GM18498 (cell line): Measurements from ENCODE around the gene FAM83C.

Experiments
- ATAC-seq: cut with Tn5 transposase; IDR thresholded peaks from one replicate; pipeline ENCODE4 v1.9.1; 2021; ENCODE audit warnings: mild to moderate bottlenecking, moderate library complexity; ENCODE audit not compliant: unreplicated experiment

Gene FAM83C

DNA sequence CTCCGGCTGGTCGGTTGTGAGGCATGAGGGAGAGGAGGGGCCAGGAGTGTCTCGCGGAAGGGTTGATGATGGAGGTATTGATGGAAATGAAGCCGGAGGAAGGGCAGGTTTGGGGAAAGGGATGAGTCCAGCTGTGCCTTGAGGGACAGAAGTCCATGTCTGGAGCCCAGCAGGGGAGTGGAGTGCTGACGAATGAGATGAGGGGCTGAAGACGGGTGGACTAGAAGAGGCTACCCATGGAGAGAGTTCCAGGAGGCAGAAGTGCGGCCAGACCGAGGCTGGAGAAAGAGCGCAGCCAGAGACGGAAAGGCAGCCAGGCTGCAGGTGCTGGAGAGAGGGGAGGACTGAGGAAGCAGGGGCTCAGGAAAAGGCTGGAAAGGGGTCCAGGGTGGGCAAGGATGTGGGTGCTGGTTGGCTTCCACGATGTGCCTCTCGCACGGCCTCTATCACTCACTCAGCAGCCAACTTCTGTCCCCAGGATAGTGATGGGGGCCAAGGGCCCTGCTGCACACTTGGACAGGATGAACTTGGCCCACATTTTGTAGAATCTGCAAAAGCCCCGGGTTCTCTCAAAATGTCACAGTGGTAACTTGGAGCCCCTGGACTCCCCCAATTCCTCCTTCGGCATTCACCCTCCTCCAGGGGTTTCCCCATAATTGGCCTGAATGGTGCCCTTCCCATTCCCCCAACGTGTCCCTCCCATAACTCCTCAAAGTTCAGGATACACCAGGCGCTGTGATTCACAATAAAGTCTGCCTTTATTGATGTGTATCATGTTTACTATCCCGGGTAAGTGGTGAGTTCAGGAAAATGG is 7.0 kb downstream of the FAM83C start:
- peak; percentile 7 for ATAC-seq

DNA sequence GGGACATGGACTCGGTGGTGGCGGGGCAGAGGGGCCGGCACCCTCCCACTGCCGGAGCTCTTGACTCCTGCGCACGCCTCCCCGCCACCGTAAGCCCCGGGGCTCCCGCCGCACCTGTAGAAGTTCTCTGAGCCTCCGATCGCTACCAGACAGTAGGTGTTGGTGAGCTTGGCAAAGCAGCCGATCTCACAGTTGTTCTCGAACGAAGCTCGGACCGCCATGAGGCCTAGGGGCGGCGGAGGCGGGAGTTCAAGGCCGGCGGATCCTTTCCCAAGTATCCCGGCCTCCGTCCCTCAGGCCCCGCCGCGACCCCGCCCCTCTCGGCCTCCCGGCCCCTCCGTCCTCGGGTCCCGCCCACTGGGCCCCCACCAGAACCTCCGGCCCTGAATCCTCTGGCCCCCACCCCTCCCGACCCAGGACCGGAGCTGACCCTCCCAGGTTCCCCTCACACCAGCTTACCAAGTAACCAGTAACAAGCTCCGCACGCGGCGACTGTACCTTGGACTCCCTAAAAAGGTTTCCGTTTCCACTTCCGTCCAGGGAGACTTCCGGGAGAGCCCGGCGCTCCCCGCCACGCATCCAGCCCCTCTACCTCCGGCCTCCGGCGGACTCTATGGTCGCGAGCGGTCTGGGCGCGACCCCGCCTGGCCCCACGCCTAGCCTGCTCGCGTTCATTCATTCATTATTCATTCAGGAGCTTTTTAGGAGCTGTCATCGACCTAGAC is 7.8 kb downstream of the FAM83C start, which contains the start of gene EIF6:
TSS of gene EIF6 (minus strand) at position 506 of the 725 bp plus-strand sequence. CDS start at position 221, 285 bp downstream.
- ATAC-seq = peak; percentile 84

DNA sequence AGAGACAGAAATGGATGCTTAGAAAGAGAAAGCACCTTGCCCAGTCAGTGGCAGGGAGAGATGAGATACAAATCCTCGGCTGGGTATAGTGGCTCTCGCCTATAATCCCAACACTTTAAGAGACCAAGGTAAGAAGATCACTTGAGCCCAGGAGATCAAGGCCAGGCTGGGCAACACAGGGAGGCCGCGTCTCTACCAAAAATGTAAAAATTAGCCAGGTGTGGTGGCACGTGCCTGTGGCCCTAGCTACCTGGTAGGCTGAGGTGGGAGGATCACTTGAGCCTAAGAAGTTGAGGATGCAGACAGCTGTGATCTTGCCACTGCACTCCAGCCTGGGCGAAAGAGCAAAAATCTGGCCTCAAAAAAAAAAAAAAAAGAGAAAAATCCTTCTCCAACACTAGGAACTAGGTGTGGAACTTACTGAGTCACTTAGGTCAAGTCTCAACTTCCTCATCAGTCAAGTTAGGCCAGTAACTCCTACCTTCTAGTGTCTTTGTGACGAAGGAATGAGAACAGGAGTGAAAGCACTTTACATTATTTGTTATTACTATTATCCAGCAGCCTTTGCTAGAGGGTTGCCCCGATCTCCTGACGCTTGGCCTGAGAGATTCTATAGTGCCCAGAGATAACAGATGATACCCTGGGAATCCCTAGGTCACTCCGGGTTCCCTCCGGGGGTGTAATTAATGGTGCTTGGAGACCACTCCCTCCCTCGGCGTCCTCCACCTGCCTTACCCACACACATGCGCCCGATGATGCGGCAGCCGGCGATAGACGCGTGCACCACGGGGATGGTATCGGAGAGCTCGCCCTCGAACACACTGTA is 8.6 kb downstream of the FAM83C start:
- no peak for ATAC-seq

DNA sequence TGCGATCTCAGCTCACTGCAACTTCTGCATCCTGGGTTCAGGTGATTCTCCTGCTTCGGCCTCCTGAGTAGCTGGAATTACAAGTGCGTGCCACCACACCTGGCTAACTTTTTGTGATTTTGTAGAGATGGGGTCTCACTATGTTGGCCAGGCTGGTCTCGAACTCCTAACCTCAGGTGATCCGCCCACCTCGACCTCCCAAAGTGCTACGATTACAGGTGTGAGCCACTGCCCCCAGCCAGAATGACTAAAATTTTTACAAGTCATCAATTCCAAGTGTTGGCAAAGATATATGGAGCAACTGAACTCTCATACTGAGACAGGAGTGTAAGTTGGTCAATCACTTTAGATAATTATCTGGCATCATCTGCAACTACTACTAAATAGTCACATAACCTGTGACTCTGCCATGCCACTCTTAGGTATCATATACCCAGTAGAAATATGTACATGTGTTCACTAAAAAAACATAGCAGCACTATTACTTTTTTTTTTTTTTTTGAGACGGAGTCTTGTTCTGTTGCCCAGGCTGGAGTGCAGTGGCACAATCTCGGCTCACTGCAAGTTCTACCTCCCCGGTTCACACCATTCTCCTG is 10.6 kb downstream of the FAM83C start:
- ATAC-seq = no peak

DNA sequence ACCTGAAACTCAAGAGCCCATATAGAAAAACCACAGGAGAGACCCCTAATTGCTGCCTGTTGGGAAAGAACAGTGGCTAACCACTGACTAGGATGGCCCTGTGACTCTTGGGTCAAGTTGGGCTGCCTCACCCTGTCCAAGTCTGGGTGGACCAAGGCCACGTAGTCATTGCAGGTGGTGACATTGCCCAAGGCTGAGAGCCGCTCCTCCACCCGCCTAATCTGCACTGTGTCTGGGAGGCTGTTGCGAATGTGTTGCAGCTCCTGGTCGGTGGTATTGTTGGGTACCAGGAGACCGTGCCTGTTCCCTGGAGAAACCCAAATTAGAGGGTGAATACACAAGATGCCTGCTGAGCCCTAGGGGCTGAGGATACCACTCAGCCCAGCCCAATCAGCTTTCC is 11.7 kb downstream of the FAM83C start:
- ATAC-seq = no peak

DNA sequence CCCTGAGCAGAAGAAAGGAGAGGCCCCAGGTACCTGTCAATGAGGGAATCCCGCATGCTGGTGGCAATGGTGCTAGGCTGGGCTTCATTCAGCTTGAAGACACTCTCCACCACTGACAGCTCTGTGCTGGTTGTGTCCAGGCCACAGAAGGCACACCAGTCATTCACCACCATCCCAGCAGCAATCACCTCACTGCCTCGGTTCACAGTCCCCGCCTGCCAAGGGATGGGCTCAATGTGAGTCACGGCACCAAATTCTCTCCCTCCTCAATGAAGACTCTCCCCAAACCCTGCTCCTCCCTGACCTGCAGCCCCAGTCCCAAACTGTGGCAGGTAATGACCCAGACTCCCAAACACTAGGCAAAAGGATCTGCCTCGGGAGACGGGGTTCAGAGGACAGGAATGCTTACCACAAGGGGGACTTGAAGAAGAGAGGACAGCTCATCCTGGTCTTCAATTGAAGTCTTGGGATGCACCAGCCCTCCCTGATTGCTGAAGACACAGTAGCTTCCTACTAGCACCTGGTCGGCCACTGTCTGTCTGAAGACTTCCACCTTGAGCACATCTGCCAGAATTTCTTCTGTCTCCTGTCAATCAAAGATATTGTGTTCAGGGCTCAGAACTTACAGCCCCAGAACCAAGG is 12.6 kb downstream of the FAM83C start:
- ATAC-seq = no peak

DNA sequence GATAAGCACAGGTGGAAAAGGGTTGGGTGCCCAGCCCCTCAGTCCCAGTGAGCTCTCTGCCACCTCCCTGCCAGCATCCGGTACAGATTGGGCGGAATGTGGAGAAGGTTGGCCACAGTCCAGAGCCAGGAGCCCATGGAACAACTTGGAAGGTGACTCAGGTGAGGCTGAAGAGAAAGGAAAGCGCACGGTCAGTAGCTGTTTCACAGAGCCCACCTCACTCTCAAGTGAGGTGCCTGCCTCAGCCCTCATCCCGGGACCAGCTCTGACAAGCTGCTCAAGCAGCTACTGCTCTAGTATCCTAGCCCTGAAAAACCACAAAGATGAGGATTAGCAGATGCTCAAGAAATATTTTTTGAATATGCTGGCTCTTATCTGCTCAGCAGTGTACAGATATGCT is 13.2 kb downstream of the FAM83C start:
- ATAC-seq = no peak

DNA sequence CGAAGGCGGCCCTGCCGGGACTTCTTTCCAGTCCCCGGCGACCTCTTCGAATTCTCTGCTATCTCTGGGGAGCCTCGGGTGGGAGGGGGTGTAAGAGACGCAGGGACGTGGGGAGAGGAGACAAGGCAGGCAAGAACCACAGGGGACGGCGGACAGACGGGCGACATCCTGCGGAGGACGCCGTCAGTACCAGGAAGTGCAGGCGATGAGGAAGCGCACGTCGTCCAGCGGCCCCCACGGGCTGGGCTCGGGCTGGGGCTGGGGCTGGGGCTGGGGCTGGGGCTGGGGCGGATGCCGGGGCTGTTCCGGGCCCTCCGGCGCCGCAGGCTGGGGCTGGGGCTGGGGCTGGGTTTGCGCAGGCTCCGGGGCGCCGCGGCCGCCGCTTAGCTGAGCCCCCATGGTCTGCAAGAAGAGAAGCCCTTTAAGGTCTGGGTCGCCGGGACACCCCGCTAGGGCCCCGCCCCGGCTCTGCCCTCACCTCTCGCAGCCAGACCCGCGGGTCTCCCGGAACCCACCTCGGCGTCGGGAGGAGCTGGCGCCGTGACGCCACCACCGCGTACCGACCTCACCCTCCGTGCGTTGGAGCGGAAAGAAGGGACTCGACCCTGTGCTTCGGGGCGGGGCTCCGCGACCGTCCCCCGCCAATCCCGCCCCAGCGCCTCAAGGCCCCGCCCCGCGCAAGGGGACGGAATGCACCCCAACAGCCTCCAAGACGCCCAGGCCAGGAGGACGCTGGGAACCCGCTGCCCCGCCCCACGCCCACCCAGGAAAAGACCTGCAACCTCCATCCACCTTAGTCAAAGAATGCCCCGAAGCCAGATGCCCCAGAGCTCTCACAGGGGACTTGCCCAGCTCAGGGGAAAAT is 14.5 kb downstream of the FAM83C start, which contains the start of gene MMP24OS:
TSS of gene MMP24OS (minus strand) at position 592 of the 865 bp plus-strand sequence. CDS start at position 399, 193 bp downstream.
- peak; percentile 85 for ATAC-seq

DNA sequence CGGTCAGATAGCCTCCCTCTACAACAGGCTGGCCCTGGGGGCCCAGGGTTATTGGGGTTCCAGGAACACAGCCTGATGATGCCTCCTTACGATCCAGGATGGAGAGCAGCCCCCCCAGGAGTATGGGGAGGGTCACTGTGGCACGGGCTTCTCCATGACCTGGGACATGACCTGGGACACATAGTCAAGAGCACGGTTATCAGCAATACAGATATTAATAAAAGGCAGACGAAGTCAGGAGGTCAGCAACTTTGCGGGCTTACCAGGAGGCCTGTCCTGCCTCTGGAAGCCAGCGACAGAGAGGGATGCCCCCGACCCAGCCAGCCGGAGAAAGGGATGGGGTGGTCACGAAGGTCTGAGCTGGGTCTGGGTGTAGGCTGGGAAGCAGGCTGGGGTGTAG is 15.1 kb downstream of the FAM83C start:
- ATAC-seq = no peak

DNA sequence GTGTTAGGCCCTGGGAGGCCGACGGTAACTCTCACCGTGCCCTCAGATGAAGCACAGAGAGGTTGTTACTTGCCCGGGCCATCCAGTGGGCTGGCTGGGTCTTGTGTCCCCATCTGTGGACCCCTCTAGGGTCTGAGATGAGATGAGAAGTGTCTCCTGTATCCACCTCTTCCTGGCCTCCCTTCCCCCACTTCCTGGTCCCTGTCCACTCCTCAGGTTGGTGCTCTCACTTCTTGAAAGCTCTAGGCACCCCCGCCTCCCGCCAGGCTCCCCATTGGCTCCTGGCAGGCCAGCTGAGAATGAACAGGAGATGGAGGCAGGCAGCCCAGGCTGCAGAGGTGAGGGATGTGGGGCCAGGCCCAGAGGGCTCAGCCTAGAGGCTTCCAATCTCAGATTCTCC is 15.8 kb downstream of the FAM83C start:
- ATAC-seq = no peak

DNA sequence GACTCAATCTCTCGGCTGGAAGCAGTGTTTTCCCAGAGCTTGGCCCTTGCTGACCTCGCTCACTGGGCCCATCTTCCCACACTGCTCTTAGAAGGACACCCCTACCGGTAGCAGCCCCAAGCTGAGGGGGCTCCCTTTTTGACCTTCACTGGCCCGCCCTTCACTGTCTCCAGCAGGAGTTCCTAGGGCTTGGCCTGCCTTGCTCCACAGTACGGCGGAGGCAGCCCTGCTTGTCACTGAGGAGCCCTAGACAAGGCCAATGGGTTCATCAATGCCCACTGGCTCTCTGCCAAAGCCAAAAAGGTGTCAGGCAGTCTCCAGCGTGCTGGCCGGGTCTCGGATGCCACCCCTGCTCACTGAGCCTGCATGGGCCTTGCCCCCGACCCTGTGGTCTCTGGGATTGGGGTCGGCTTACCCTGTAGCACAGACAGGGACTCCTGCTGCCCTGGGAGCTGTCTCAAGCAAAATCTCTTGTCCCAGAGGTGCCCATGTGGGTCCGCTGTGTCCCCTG is 16.4 kb downstream of the FAM83C start:
- no peak for ATAC-seq

DNA sequence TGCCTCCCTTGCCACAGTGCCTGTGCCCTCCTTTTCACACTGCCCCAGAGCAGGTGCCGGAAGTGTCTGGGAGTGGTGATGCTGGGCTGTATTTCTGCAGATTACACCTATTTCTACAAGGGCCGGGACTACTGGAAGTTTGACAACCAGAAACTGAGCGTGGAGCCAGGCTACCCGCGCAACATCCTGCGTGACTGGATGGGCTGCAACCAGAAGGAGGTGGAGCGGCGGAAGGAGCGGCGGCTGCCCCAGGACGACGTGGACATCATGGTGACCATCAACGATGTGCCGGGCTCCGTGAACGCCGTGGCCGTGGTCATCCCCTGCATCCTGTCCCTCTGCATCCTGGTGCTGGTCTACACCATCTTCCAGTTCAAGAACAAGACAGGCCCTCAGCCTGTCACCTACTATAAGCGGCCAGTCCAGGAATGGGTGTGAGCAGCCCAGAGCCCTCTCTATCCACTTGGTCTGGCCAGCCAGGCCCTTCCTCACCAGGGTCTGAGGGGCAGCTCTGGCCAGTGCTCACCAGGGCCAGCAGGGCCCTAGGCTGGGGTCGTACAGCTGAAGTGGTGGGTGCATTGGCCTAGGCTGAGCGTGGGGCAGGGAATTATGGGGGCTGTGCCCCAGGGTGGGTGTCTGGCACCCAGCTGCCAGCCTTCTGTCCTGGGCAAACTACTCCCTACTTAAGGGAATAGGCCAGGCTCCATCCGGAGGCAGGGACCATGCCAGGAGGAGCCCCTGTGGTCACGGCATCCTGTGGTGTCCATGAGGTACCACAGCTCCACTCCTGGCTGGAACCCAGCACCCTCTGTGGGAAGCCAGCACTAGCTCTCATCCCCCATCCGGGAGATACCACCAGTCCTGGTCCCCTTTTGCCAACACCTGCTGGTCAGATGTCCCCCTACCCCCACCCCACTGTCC is 17.8 kb downstream of the FAM83C start:
- no peak for ATAC-seq

DNA sequence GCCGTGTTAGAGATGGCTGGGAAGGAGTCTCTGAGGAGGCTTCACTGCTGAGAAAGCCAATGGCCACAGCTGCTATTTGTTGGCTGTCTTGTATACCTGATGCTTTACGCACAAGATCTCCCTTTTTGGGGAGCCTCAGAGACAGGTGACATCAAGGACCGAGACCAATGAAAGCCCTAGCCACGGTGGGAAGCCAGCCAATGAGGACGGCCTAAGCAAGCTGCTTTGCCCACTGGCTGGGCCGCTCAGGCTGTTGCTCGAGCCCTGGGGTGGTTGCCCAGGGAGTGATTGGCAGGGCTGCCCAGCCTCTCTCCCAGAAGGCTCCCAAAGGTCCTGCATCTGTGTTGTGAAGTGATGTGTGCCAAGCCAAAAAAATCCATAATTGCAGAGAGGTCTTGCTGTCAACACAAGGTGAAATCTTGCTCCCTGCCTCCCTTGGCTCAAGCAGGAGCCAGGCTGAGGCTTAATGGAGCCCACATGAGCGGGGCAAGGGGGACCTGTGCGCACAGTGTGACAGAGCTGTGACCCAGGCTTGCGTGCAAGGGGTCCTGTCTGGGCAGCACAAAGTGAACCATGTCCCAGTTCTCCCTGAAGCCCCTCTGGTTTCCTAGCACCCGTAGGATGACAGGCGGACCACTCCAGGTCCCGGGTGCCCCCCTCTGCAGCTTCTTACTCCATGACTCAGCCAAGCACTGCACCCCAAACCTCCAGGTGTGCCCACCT is 18.6 kb downstream of the FAM83C start:
- ATAC-seq = no peak

DNA sequence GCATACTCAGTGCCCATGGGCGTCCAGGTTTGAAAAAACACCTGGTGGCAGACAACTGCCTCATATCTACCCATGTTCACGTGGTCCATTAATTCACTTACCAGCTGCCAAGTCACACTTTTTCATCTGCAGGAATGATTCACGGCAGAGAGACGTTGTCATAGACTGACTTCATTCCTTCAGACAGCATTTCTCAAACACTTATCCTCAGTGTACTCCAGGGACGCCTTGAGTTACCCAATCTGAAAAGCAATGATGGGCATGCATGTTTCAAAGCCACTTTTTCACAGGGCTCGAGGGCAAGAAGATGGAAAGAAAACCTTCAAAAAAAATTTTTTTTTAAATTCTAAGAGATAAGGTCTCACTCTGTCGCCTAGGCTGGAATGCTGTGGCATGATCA is 20.3 kb downstream of the FAM83C start:
- no peak for ATAC-seq

DNA sequence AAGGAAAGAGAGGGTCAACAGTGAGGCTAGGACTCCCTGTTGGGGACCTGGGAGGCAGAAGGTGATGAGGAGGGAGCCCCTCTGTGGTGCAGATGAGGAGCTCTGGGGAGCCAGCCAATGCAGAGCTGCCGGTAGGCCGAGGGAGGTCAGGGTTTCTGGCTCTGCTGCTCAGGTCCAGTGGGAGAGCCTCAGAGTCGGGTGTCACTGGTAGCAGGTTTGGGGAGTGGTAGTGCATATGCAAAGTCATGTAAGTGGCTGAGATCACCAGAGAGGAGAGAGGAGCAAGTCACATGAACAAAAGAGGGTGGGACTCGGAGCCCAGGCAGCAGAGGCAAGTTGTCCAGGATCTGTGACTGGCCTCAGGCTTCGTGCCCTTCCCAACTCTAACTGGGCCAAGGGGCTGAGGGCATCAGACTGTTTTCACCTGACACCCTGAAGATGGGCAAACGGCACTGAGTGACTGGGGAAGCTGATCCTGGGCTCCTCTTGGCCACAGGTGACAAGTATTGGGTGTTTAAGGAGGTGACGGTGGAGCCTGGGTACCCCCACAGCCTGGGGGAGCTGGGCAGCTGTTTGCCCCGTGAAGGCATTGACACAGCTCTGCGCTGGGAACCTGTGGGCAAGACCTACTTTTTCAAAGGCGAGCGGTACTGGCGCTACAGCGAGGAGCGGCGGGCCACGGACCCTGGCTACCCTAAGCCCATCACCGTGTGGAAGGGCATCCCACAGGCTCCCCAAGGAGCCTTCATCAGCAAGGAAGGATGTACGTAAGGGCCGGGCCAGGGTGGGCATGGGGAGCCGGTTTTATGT is 20.9 kb downstream of the FAM83C start:
- ATAC-seq = no peak

DNA sequence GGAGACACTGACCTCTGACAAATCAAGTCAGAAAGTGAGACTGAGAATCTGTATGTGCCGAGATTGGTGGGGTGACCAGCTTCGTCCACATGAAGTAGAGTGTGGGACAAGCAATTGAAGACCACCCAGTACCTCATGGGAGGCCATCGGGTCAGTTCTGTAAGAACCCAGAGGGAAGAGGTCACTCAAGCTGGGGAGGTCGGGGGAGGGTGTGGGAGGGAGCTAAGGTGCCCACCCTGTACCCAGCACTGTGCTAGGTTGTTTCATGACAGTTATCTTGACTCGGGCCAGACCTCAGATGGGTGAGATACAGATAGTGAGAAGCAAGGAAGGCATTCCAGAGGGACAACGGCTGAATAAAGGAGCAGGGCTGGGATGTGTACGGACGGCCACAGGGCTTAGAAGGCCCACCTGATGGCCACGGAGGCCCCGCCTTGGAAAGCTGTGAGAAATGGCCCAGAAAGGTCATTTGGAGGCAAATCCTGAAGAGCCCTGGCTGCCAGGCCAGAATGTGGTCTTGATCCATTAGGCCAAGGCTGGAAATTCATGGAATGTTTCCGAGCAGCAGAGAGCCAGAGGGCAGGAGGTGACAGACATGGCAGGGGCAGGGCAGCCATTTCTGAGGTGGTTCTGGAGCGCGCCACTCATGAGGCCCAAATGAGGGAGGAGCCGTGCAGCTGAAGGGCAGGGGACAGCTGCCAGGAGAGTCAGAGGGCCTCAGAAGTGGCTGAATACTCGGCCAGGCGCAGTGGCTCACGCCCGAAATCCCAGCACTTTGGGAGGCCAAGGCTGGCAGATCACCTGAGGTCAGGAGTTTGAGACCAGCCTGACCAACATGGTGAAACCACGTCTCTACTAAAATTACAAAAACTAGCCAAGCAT is 22.0 kb downstream of the FAM83C start:
- ATAC-seq = no peak
